ENCODE data around the gene TSPAN7.

- no peak for TF ChIP-seq POLR2AphosphoS5 (IDR thresholded peaks at IDR 0.05)
- TF ChIP-seq POLR2A (IDR thresholded peaks at IDR 0.05): no peak
These were observed 45.5 kb downstream of the TSPAN7 start for GRCh38 chrX:38606821-38607220.
